GM20000 (cell line): ENCODE data around the gene TRPV2.

Experiments
- DNase-seq: peaks from one replicate; pipeline ENCODE4 v3.0.0; 2012; ENCODE audit warnings: low spot score
- CTCF ChIP-seq: IDR thresholded peaks from 2 replicates; pipeline ENCODE4 v1.5.1; 2012; ENCODE audit warnings: mild to moderate bottlenecking, control low read depth; ENCODE audit errors: extremely low read depth, missing control alignments

The TRPV2 gene

GRCh38 chr17:16415031-16415924 is at the start of gene TRPV2:
Gene TRPV2, plus strand, starts transcription at chr17:16415571. Its CDS starts 2,098 bp downstream, at chr17:16417669.
- peak; percentile 83 for TF ChIP-seq CTCF
- peak; percentile 70 for DNase-seq

- no peak for DNase-seq
These were observed 43.6 kb upstream of the TRPV2 start for GRCh38 chr17:16371742-16372141.

GRCh38 chr17:16374146-16374938 is 41.0 kb upstream of the TRPV2 start:
- no peak for DNase-seq
- no peak for TF ChIP-seq CTCF

More at GRCh38 chr17:16371742-16372141, 43.6 kb upstream of the TRPV2 start:
- TF ChIP-seq CTCF, result no peak

GRCh38 chr17:16377941-16378341 is 37.4 kb upstream of the TRPV2 start:
- no peak for TF ChIP-seq CTCF
- DNase-seq, result no peak

GRCh38 chr17:16378636-16379282 is 36.6 kb upstream of the TRPV2 start:
- no peak for TF ChIP-seq CTCF
- no peak for DNase-seq

GRCh38 chr17:16379654-16380053 is 35.7 kb upstream of the TRPV2 start:
- no peak for DNase-seq
- TF ChIP-seq CTCF, result no peak
